Measurements from ENCODE around the gene MATCAP1.

Gene MATCAP1

GRCh38 chr16:67155295-67156142 lies 28.2 kb downstream of the MATCAP1 start:
- peak; percentile 82 for DNase-seq

GRCh38 chr16:67154578-67155294 lies 29.0 kb downstream of the MATCAP1 start:
- DNase-seq, result no peak

GRCh38 chr16:67151431-67152097 lies 32.2 kb downstream of the MATCAP1 start:
- no peak for DNase-seq

DNA sequence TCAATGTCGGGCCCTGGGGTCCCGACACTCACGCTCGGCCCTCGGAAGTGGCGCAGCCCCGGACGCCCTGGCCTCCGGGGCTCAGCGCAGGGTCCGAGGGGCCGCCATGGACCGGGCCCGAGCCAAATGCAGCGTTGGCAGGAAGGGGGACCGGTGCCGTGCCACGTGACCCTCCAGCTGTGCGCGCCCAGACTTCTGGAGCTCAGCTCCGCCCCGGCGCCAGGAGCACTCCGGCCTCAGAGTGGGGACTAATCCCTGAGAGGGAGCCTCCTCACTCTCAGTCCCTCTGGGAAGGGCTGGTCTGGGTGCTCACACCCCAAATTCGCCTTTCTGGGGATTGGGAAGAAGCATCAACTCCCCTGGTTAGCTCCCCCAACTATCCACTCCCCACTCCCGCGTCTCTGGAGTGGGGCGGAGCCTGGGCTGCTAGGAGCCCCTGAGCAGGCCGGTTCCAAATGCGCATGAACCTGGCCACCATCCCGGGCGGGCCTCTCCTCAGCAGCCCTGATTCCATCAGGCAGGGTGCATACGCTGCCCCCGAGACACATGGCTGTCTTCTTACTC lies 32.8 kb downstream of the MATCAP1 start, which contains the start of gene B3GNT9:
Gene B3GNT9, minus strand, starts transcription at position 166 of the 564 bp plus-strand sequence. CDS start 513 bp downstream, outside the sequence.
- DNase-seq, result no peak

GRCh38 chr16:67150047-67150832 lies 33.5 kb downstream of the MATCAP1 start:
- DNase-seq, result peak; percentile 61

DNA sequence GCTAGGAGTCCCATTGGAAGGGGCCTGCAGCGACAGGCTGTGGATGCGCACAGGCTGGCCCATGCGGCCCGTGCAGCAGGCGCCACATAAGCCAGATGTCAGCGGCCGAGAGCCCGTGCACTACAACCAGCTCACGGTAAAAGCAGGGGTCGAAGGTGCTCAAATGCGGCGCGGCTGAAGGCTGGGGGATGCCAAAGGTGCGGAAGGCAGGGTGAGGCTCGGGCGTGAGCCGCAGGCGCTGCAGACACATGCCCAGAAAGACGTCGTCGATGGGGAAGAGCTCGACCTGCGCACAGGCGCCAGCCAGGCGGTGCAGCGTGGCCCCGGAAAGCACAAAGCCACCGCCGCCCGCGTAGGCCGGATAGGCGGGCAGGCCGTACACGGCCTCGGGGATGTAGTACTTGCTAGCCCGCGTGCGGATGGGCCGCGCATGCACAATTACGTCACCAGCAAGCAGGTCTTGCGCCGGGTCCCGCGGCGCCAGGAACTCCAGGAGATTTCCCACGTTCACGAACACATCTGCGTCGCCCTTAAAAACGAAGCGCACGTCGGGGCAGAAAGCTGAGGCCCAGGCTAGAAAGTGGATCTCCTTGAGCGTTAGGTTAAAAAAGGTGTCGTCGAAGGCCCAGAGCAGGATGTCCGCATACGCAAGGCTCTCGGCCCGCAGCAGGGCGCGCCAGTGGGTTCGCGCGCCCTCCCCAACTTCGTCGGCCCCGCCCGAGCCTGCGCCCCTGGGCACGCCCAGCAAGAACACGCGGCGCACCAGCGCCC lies 34.3 kb downstream of the MATCAP1 start:
- no peak for DNase-seq

- no peak for DNase-seq
Observed at GRCh38 chr16:67148656-67149275, 35.0 kb downstream of the MATCAP1 start.

- no peak for DNase-seq
Observed at GRCh38 chr16:67148221-67148620, 35.5 kb downstream of the MATCAP1 start.

- DNase-seq, result no peak
Observed at GRCh38 chr16:67147437-67148140, 36.2 kb downstream of the MATCAP1 start.

DNA sequence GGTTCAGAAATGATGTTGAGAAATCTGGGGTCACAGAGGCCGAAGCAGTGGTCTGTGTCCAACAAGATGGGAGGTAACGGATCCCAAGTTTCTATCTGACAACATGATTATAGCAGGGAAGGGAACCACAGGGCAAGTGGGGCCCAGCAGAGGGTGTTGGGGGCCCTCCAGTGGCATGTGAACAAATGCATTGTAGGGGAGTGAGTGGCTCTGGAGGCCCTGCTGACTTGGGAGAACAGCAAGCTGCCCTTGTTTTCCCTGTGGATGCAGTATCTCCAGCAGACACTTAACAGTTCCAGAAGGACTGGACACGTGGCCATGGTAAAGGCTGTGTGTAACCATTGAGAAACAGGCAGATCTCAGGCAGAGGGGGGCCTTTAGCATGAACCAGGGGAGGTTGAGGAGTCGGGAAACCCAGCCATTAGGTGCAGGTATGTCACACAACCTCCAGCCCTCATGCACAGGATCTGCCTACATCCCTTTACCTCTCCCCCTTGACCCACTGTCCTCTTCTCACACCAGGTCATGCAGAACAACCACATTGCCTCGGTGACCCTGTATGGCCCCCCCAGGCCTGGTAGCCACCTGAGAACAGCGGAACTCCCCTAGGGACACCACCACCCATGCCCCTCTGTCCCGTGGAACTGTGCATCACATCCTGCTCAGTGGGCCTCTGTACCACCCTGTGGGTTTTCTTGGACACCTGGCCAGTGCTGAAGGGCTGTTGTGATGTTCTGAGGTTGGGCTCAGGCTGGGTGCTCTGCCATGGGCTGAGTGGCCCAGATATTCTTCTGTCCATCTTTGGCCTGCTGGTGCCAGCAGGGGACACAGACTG lies 37.0 kb downstream of the MATCAP1 start:
- DNase-seq, result no peak

DNA sequence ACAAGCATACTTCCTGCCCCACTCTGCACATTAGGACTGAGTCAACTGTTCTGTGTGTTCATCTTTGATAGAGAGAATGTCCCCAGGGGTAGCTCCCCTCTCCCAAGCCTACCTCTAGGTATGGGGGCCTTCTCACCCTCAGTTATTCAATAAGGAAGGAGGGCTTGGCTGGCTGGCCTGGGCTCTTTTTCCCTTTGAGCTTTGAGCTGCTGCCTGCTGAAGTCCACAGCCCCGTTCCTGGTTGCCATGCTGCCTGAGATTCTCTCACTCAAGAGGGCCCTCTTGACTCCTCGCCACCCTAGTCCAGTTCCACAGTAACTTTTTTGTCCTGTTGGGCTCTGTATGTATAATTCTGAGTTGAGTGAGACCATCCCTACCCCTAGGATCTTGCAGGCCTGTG lies 38.0 kb downstream of the MATCAP1 start:
- DNase-seq, result no peak

DNA sequence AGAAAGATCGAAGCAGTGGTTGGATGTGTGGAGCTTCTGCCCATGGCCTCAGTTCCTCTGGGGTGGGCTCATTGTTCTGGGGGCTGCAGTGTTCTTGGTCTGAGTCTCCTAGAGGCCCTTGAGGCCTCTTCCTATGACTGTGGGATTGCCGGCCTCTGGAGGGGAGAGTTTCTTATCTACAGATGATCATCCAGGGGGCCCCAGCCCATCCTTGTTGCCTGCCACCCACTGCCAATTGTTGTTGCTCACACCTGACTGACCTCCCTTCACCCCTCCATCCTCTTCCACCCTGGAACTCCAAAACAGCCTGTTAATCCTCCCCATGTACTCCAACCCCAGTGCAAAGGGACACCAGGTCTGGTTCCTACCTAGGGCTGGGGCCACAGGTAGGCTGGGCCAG lies 38.8 kb downstream of the MATCAP1 start:
- DNase-seq, result no peak

DNA sequence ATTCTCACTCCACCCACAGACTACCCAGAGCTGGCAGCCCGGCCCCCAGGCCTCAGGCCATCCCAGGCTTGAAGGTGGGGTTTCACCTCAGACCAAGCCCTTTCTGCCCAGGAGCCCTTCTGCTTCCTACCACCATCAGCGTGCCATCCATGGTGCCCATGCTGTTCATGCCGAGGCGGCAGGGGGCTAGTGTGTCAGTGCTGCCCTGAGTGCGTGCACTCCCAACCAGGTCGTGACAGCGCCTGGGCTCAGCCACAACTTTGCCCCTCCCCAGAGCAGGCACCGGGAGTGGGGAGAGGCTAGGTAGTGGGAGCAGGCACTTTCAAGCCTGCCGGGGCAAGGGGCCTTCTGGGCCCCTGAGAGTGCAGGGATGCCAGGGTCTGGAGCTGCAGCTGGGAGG lies 41.4 kb downstream of the MATCAP1 start:
- DNase-seq, result no peak

GRCh38 chr16:67141391-67141790 lies 42.4 kb downstream of the MATCAP1 start:
- DNase-seq, result no peak

- no peak for DNase-seq
Observed at GRCh38 chr16:67137605-67138004, 46.2 kb downstream of the MATCAP1 start.

- no peak for DNase-seq
Observed at GRCh38 chr16:67129422-67129821, 54.3 kb downstream of the MATCAP1 start.

DNA sequence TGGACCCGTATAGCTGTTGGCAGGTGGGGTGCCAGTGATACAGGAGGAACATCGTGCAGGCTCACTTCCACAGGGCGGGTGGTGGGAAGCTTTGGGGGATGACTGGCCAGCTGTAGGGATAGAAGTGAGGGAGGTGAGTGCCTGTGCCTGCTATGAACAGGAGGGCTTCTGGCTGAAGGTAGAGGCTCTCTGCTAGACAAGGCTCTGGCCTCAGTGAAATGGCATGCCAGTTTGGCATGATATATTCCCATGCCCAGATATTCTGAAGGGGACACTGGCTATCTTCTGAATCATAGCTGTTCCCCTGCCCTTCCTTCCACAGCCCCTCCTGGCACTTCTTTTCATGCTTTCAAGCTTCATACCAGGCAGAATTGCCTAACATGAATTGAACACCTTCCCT lies 54.9 kb downstream of the MATCAP1 start:
- DNase-seq, result no peak

- no peak for DNase-seq
Observed at GRCh38 chr16:67128417-67128816, 55.3 kb downstream of the MATCAP1 start.

All from activated naive CD4-positive, alpha-beta T cell treated with anti-CD3 and anti-CD28 coated beads, Interleukin-2, amount 50 U/mL, for 16 hours (primary cell).